ENCODE results near the gene LGALS4.
A peak's percentile ranks its signal among the peaks of the same experiment; 100 is the strongest.
"Not testable (repeated sequence)": the region's sequence is repeated elsewhere in the genome, so short reads cannot be mapped to it uniquely, and the experiment has no call there.

Gene LGALS4

GRCh38 chr19:38770228-38770948 is 42.4 kb downstream of the LGALS4 start:
- DNase-seq (ENCODE audit: low read depth), result not testable (repeated sequence)

- peak; percentile 89 for DNase-seq (ENCODE audit: low read depth)
Measured at GRCh38 chr19:38769635-38770211, 43.0 kb downstream of the LGALS4 start.

- DNase-seq (ENCODE audit: low read depth), result no peak
Measured at GRCh38 chr19:38766276-38767047, 46.3 kb downstream of the LGALS4 start.

GRCh38 chr19:38765214-38765613 is 47.5 kb downstream of the LGALS4 start:
- DNase-seq (ENCODE audit: low read depth), result no peak

- DNase-seq (ENCODE audit: low read depth), result no peak
Measured at GRCh38 chr19:38763795-38764220, 48.9 kb downstream of the LGALS4 start.

- not testable (repeated sequence) for DNase-seq (ENCODE audit: low read depth)
Measured at GRCh38 chr19:38761884-38762389, 50.8 kb downstream of the LGALS4 start.

- not testable (repeated sequence) for DNase-seq (ENCODE audit: low read depth)
Measured at GRCh38 chr19:38760805-38761517, 51.8 kb downstream of the LGALS4 start.

- no peak for DNase-seq (ENCODE audit: low read depth)
Measured at GRCh38 chr19:38759590-38760003, 53.1 kb downstream of the LGALS4 start.

- DNase-seq (ENCODE audit: low read depth), result not testable (repeated sequence)
Measured at GRCh38 chr19:38754196-38754595, 58.5 kb downstream of the LGALS4 start.

GRCh38 chr19:38753783-38754182 is 59.0 kb downstream of the LGALS4 start:
- not testable (repeated sequence) for DNase-seq (ENCODE audit: low read depth)

All from activated T-helper 1 cell treated with Interleukin-2 at 50 U/mL for 16 hours (primary cell).